HepG2 (cell line): Measurements from ENCODE around the gene PRSS58. TPM values are rescaled to one million over a fixed set of nuclear protein-coding genes. Genes with fewer than 3 reads are reported as not detected.

Experiments used
- FOXK1 ChIP-seq: sonication (generic); formaldehyde crosslinking; IDR thresholded peaks from 2 replicates; pipeline ENCODE4 v1.4.0; 2020; ENCODE audit warnings: low read depth, missing genetic modification reagents, borderline replicate concordance
- HOXD1 ChIP-seq: sonication (generic); formaldehyde crosslinking; IDR thresholded peaks from 2 replicates; pipeline ENCODE4 v1.5.0; 2020; ENCODE audit warnings: missing genetic modification reagents
- IKZF4 ChIP-seq: sonication (generic); formaldehyde crosslinking; IDR thresholded peaks from 2 replicates; pipeline ENCODE4 v1.5.1; 2020; ENCODE audit warnings: borderline replicate concordance, mild to moderate bottlenecking, low read depth, missing genetic modification reagents; ENCODE audit errors: not compliant biosample characterization
- RNF2 ChIP-seq: fragments of 450-650 bp; conservative IDR thresholded peaks from 2 replicates; pipeline ENCODE4 v1.6.1; 2016; ENCODE audit warnings: low read depth
- SETDB1 ChIP-seq: sonication (generic); formaldehyde crosslinking; IDR thresholded peaks from 2 replicates; pipeline ENCODE4 v1.5.1; 2020; ENCODE audit warnings: missing genetic modification reagents, mild to moderate bottlenecking, borderline replicate concordance
- SUZ12 ChIP-seq: fragments of 150-350 bp; IDR thresholded peaks from 2 replicates; pipeline ENCODE4 v1.6.1; 2014; ENCODE audit warnings: low read depth, low read length
- ZNF646 ChIP-seq: sonication (generic); formaldehyde crosslinking; IDR thresholded peaks from 2 replicates; pipeline ENCODE4 v1.9.0; 2021; ENCODE audit warnings: mild to moderate bottlenecking, missing genetic modification reagents
- ZNF749 ChIP-seq: sonication (generic); formaldehyde crosslinking; IDR thresholded peaks from 2 replicates; pipeline ENCODE4 v1.8.0; 2022; ENCODE audit warnings: mild to moderate bottlenecking, missing genetic modification reagents, moderate library complexity, borderline replicate concordance
- polyA plus RNA-seq, 8 experiments: library from polyadenylated mRNA; depleted of rRNA in 3 of 8; stranded (reverse) in 7 of 8; unstranded in 1 of 8; fragments of >200 nt; fragmentation: Illumina TruSeq in 4 of 8; extraction: Trizol in 4 of 8; gene quantifications; 2 replicates each; pipeline versions ENCODE4 v1.2.1 to v1.2.3, GENCODE V29; 2011 to 2016; ENCODE audit warnings: low read depth in 4 of 8, missing spikeins in 1 of 8, mixed read lengths in 1 of 8; ENCODE audit not compliant: insufficient read depth in 1 of 8
- total RNA-seq, 5 experiments: library from RNA; depleted of rRNA; stranded (reverse); fragments of >200 nt; fragmentation: Illumina TruSeq; extraction: Trizol; gene quantifications; 2 replicates each; pipeline ENCODE4 v1.2.3, GENCODE V29; 2016; ENCODE audit warnings: low read depth in 1 of 5

The PRSS58 gene
- total and polyA plus RNA-seq, 2 of the 13 experiments (the other 11 are each of a cell fraction or from before 2014, with no cell fraction given) = not detected

GRCh38 chr7:142248166-142249160 lies 9.4 kb downstream of the PRSS58 start (continued):
- TF ChIP-seq ZNF646 = no peak
- no peak for TF ChIP-seq IKZF4 (CRISPR knock-in tag)
- no peak for TF ChIP-seq ZNF749 (CRISPR knock-in tag)
- no peak for TF ChIP-seq FOXK1 (CRISPR knock-in tag)
- TF ChIP-seq SUZ12 = no peak
- TF ChIP-seq HOXD1 (CRISPR knock-in tag) = no peak
- no peak for TF ChIP-seq RNF2
- TF ChIP-seq SETDB1 (CRISPR knock-in tag) = no peak
